CD4-positive, alpha-beta T cell (primary cell): ENCODE results near the gene ESF1. TPM values are rescaled to one million over a fixed set of nuclear protein-coding genes. Genes with fewer than 3 reads are reported as not detected.

ENCODE experiments used
- ATAC-seq: fragments of 200-7000 bp; cut with Tn5 transposase; one replicate; pipeline ENCODE4 v1.10.0; 2022; ENCODE audit warnings: mild to moderate bottlenecking; ENCODE audit not compliant: poor library complexity
- CTCF ChIA-PET: fragments of 350-600 bp; sonication (Branson Sonifier 250); formaldehyde crosslinking; loops from one replicate; lab custom pipeline; 2021; ENCODE audit warnings: antibody characterized with exemption, inconsistent platforms; lab: Charles Lee
- POLR2A ChIA-PET: fragments of 350-600 bp; sonication (Branson Sonifier 250); formaldehyde crosslinking; loops from one replicate; lab custom pipeline; 2021; ENCODE audit warnings: antibody characterized with exemption, inconsistent platforms; lab: Charles Lee
- DNase-seq, 14 experiments: peaks; one replicate each; pipeline ENCODE4 v3.0.0-alpha.2; 2013 to 2020; ENCODE audit warnings: mixed read lengths in 2 of 14
- H3K27ac ChIP-seq, 2 donors: one replicate each; pipeline versions ENCODE4 v1.5.1 to v1.7.0; 2013; ENCODE audit warnings: low read length in 2 of 2, low read depth in 1 of 2, mild to moderate bottlenecking in 1 of 2
- H3K27me3 ChIP-seq, 2 experiments: 1 replicate in 1 of 2; 2 replicates in 1 of 2; pipeline versions ENCODE4 v1.6.1 to v1.7.0; 2013; ENCODE audit warnings: low read length in 2 of 2, control low read depth in 1 of 2, mild to moderate bottlenecking in 1 of 2, moderate library complexity in 1 of 2; ENCODE audit not compliant: insufficient read depth in 2 of 2, control insufficient read depth in 1 of 2
- H3K36me3 ChIP-seq: one replicate; pipeline ENCODE4 v1.6.1; 2013; ENCODE audit warnings: low read length, control low read depth; ENCODE audit not compliant: insufficient read depth
- H3K4me1 ChIP-seq: one replicate; pipeline ENCODE4 v1.6.1; 2013; ENCODE audit warnings: low read length, control low read depth; ENCODE audit not compliant: insufficient read depth
- H3K4me3 ChIP-seq: one replicate; pipeline ENCODE4 v1.5.1; 2013; ENCODE audit warnings: mild to moderate bottlenecking, low read length, moderate library complexity
- H3K9me3 ChIP-seq, 2 experiments: 1 replicate in 1 of 2; 2 replicates in 1 of 2; pipeline versions ENCODE4 v1.6.1 to v1.7.0; 2013; ENCODE audit warnings: low read length in 2 of 2, mild to moderate bottlenecking in 2 of 2, control low read depth in 1 of 2, moderate library complexity in 1 of 2; ENCODE audit not compliant: control insufficient read depth in 1 of 2, insufficient read depth in 1 of 2
- H3K27ac Mint-ChIP-seq: one replicate; pipeline ENCODE4 v1.8.0; 2020; ENCODE audit warnings: mixed read lengths
- H3K27me3 Mint-ChIP-seq: one replicate; pipeline ENCODE4 v1.8.0; 2021; ENCODE audit warnings: mixed read lengths
- H3K36me3 Mint-ChIP-seq: one replicate; pipeline ENCODE4 v1.8.0; 2021; ENCODE audit warnings: low read depth, mixed read lengths
- H3K4me1 Mint-ChIP-seq: one replicate; pipeline ENCODE4 v1.8.0; 2021; ENCODE audit warnings: low read depth, mixed read lengths
- H3K4me3 Mint-ChIP-seq: one replicate; pipeline ENCODE4 v1.8.0; 2020; ENCODE audit warnings: mild to moderate bottlenecking, mixed read lengths
- H3K9me3 Mint-ChIP-seq: one replicate; pipeline ENCODE4 v1.8.0; 2020; ENCODE audit warnings: mixed read lengths
- intact Hi-C, 2 experiments: fragments of 100-400 bp; cut with DNase I in 1 of 2; cut with micrococcal nuclease in 1 of 2; formaldehyde crosslinking; loops; one replicate each; pipeline versions ENCODE4 v1.15.1 to v1.9.0; 2023 to 2025; cut with DNase I, micrococcal nuclease
- total RNA-seq, 174 experiments: library from RNA in 2 of 174; stranded (reverse) in 2 of 174; gene quantifications; one replicate each; pipeline ENCODE4 v1.2.3 and lab custom pipeline; 2021 to 2026
- TF ChIP-seq, protein P1 (sequence below): fragments of 200-600 bp; IDR thresholded peaks from one replicate; pipeline ENCODE4 v1.8.0; 2022; ENCODE audit warnings: antibody characterized with exemption, mild to moderate bottlenecking

The ESF1 gene
- total RNA-seq, 2 experiments from 2014 or later: 6.9 to 7.1 TPM

- H3K36me3 Mint-ChIP-seq: peaks cover 49% of the 10 kb centered on the region
These were observed 337 bp downstream of the ESF1 start for GRCh38 chr20:13784271-13784892.

GRCh38 chr20:13783528-13783927, 1.2 kb downstream of the ESF1 start:
- Mint-ChIP-seq H3K27me3 (no peaks in the 10 kb centered on the region), H3K4me3 (peak overlapping the region; percentile 98), H3K27ac (no peak overlapping the region), H3K9me3 (no peaks in the 10 kb centered on the region), H3K4me1 (peaks cover 62% of the 10 kb centered on the region), H3K36me3 (peaks cover 49% of the 10 kb centered on the region)
- no peak for DNase-seq
- Histone ChIP-seq H3K27ac (no peak overlapping the region), H3K36me3 (peaks cover 28% of the 10 kb centered on the region), H3K4me1 (peaks cover 15% of the 10 kb centered on the region), H3K27me3 (no peaks in the 10 kb centered on the region), H3K4me3 (no peak overlapping the region), H3K9me3 (no peaks in the 10 kb centered on the region)
- no peak for ATAC-seq
- intact Hi-C loops: loop anchor here in 1 of 2 experiments (10.0 kb wide), 2 partner anchors 549 to 1889 kb away; no protein-coding TSS in a partner anchor
- TF ChIP-seq, protein P1, sequence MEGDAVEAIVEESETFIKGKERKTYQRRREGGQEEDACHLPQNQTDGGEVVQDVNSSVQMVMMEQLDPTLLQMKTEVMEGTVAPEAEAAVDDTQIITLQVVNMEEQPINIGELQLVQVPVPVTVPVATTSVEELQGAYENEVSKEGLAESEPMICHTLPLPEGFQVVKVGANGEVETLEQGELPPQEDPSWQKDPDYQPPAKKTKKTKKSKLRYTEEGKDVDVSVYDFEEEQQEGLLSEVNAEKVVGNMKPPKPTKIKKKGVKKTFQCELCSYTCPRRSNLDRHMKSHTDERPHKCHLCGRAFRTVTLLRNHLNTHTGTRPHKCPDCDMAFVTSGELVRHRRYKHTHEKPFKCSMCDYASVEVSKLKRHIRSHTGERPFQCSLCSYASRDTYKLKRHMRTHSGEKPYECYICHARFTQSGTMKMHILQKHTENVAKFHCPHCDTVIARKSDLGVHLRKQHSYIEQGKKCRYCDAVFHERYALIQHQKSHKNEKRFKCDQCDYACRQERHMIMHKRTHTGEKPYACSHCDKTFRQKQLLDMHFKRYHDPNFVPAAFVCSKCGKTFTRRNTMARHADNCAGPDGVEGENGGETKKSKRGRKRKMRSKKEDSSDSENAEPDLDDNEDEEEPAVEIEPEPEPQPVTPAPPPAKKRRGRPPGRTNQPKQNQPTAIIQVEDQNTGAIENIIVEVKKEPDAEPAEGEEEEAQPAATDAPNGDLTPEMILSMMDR: no peak
- POLR2A ChIA-PET: no interaction called here
- CTCF ChIA-PET: interaction anchor here (1.5 kb wide), 1 partner anchor 12 kb away, joined by 6 read pairs; no protein-coding TSS in a partner anchor

More at GRCh38 chr20:13784271-13784892, 337 bp downstream of the ESF1 start:
- intact Hi-C loops: loop anchor here (2.0 to 10.0 kb wide), 3 partner anchors 146 to 1890 kb away; partner anchors contain the start of gene TASP1 (in 2 of the 2)
- Histone ChIP-seq H3K9me3 (no peaks in the 10 kb centered on the region), H3K4me1 (peaks cover 15% of the 10 kb centered on the region), H3K27me3 (no peaks in the 10 kb centered on the region), H3K36me3 (peaks cover 27% of the 10 kb centered on the region), H3K27ac (peak overlapping the region; percentile 79 to 89), H3K4me3 (peak overlapping the region; percentile 84)
- TF ChIP-seq, protein P1: no peak
- Mint-ChIP-seq H3K9me3 (no peaks in the 10 kb centered on the region), H3K27ac (peak overlapping the region; percentile 84), H3K4me1 (peaks cover 62% of the 10 kb centered on the region), H3K27me3 (no peaks in the 10 kb centered on the region), H3K4me3 (peak overlapping the region; percentile 98)
- DNase-seq (no peak), ATAC-seq (no peak)
- ChIA-PET CTCF (interaction anchor here (1.5 to 1.6 kb wide), 2 partner anchors 10 to 12 kb away, joined by 3 to 6 read pairs; no protein-coding TSS in a partner anchor), POLR2A (interaction anchor here (1.0 to 1.4 kb wide), 3 partner anchors 8 to 12 kb away, joined by 3 to 5 read pairs (median 3); no protein-coding TSS in a partner anchor)

GRCh38 chr20:13778827-13779226, 5.9 kb downstream of the ESF1 start:
- Mint-ChIP-seq H3K27ac (no peak overlapping the region), H3K4me3 (no peak overlapping the region), H3K36me3 (peaks cover 65% of the 10 kb centered on the region), H3K4me1 (peaks cover 39% of the 10 kb centered on the region), H3K9me3 (no peaks in the 10 kb centered on the region), H3K27me3 (no peaks in the 10 kb centered on the region)
- H3K27ac ChIP-seq: no peak overlapping the region
- ChIA-PET POLR2A (no interaction called here), CTCF (no interaction called here)
- peaks cover 46% of the 10 kb centered on the region for H3K36me3 ChIP-seq
- no peaks in the 10 kb centered on the region for H3K27me3 ChIP-seq
- H3K9me3 ChIP-seq: no peaks in the 10 kb centered on the region
- peaks cover 5% of the 10 kb centered on the region for H3K4me1 ChIP-seq
- intact Hi-C loops: no loop called here
- H3K4me3 ChIP-seq: no peak overlapping the region
- TF ChIP-seq, protein P1: no peak
- DNase-seq: no peak
- no peak for ATAC-seq
